Measurements from ENCODE around the gene ENHO. TPM values are rescaled to one million over a fixed set of nuclear protein-coding genes. Genes with fewer than 3 reads are reported as not detected.

The ENHO gene
- total RNA-seq, 1 donor from 2014 or later: 1.6 TPM

- DNase-seq (ENCODE audit: low spot score): no peak
- no peak overlapping the region for H3K4me3 Mint-ChIP-seq (ENCODE audit: unreplicated experiment)
- H3K9me3 Mint-ChIP-seq (ENCODE audit: low read depth): no peaks in the 10 kb centered on the region
- peaks cover 3% of the 10 kb centered on the region for H3K36me3 Mint-ChIP-seq (ENCODE audit: low read depth)
- peaks cover 4% of the 10 kb centered on the region for H3K4me1 Mint-ChIP-seq (ENCODE audit: low read depth)
- TF ChIP-seq CTCF (IDR thresholded peaks at IDR 0.05): no peak
- H3K27me3 Mint-ChIP-seq (ENCODE audit: low read depth): peaks cover 29% of the 10 kb centered on the region
- H3K27ac Mint-ChIP-seq (ENCODE audit: unreplicated experiment): no peak overlapping the region
These were observed 8.0 kb downstream of the ENHO start for GRCh38 chr9:34514816-34515215.

DNA sequence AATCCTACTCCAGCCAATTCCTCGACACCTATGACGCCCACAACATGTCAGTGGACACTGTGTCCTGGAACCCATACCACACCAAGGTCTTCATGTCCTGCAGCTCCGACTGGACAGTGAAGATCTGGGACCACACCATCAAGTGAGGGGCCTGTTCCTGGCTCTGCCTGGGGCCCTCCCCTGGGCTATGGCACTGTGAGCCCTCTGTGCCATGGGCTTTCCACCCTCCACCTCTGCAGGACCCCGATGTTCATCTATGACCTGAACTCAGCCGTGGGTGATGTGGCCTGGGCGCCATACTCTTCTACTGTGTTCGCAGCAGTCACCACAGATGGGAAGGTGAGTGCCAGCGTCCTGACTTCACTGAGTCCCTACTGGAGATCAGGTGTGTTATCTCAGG is 8.4 kb downstream of the ENHO start:
- DNase-seq (ENCODE audit: low spot score): no peak
- TF ChIP-seq CTCF (IDR thresholded peaks at IDR 0.05): no peak
- Mint-ChIP-seq H3K4me3 (ENCODE audit: unreplicated experiment) (no peak overlapping the region), H3K4me1 (ENCODE audit: low read depth) (peaks cover 4% of the 10 kb centered on the region), H3K27me3 (ENCODE audit: low read depth) (peaks cover 33% of the 10 kb centered on the region), H3K9me3 (ENCODE audit: low read depth) (no peaks in the 10 kb centered on the region), H3K27ac (ENCODE audit: unreplicated experiment) (no peak overlapping the region), H3K36me3 (ENCODE audit: low read depth) (peaks cover 3% of the 10 kb centered on the region)

DNA sequence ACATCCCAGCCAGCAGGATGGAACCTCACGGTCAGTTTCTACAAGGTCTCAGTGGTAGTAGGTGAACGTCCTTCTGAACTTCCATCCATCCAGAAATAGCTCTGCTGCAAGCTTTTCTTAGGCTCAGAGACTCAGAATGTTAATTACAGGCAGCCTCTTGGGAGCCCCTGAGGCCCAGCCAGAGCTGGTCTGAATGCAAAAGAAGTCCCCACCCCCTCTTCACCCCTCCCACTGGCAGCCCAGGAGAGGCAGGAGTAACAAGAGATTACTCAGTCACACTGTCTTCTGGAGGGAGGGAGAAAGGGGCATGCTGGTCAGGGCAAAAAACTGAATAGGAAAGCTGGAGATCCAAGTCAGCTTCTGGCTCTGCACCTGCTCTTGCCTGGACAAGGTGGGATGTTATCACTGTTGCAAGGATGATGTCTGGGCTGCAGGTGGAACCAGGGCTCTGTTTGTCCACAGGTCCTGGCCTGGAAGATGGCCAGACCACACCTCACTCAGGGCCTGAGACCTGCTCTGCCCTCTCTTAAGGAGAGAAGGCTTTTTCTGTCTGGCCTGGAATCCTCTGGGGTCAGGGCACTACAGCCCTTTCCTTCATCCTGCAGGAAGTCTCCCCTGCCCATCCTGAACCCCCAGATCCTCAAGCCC is 9.1 kb downstream of the ENHO start:
- DNase-seq (ENCODE audit: low spot score): no peak
- no peak for TF ChIP-seq CTCF (IDR thresholded peaks at IDR 0.05)

GRCh38 chr9:34512131-34513078 is 10.4 kb downstream of the ENHO start:
- H3K9me3 Mint-ChIP-seq (ENCODE audit: low read depth): no peaks in the 10 kb centered on the region
- no peak overlapping the region for H3K4me3 Mint-ChIP-seq (ENCODE audit: unreplicated experiment)
- no peak overlapping the region for H3K27ac Mint-ChIP-seq (ENCODE audit: unreplicated experiment)
- H3K27me3 Mint-ChIP-seq (ENCODE audit: low read depth): peaks cover 30% of the 10 kb centered on the region
- H3K36me3 Mint-ChIP-seq (ENCODE audit: low read depth): peaks cover 3% of the 10 kb centered on the region
- no peak for TF ChIP-seq CTCF (IDR thresholded peaks at IDR 0.05)
- H3K4me1 Mint-ChIP-seq (ENCODE audit: low read depth): peaks cover 4% of the 10 kb centered on the region
- DNase-seq (ENCODE audit: low spot score): no peak

More for the DNA sequence above, 9.1 kb downstream of the ENHO start:
- H3K27ac Mint-ChIP-seq (ENCODE audit: unreplicated experiment): no peak overlapping the region
- H3K27me3 Mint-ChIP-seq (ENCODE audit: low read depth): peaks cover 33% of the 10 kb centered on the region
- peaks cover 3% of the 10 kb centered on the region for H3K36me3 Mint-ChIP-seq (ENCODE audit: low read depth)
- peaks cover 4% of the 10 kb centered on the region for H3K4me1 Mint-ChIP-seq (ENCODE audit: low read depth)
- no peaks in the 10 kb centered on the region for H3K9me3 Mint-ChIP-seq (ENCODE audit: low read depth)
- no peak overlapping the region for H3K4me3 Mint-ChIP-seq (ENCODE audit: unreplicated experiment)
